ENCODE results near the gene UROS.

The UROS gene

GRCh38 chr10:125822878-125823662 lies at the start of gene UROS, which contains the start of gene BCCIP:
UROS (minus strand) TSS chr10:125823258; CDS start chr10:125816499, 6,759 bp downstream.
BCCIP (plus strand) TSS chr10:125823546; CDS start chr10:125823558, 12 bp downstream.
- DNase-seq (ENCODE audit: low read depth in 2 of 2, low spot score in 1 of 2), result peak; percentile 83 to 86

GRCh38 chr10:125871338-125871737 lies 48.3 kb upstream of the UROS start:
- no peak for DNase-seq (ENCODE audit: low read depth in 2 of 2, low spot score in 1 of 2)

DNA sequence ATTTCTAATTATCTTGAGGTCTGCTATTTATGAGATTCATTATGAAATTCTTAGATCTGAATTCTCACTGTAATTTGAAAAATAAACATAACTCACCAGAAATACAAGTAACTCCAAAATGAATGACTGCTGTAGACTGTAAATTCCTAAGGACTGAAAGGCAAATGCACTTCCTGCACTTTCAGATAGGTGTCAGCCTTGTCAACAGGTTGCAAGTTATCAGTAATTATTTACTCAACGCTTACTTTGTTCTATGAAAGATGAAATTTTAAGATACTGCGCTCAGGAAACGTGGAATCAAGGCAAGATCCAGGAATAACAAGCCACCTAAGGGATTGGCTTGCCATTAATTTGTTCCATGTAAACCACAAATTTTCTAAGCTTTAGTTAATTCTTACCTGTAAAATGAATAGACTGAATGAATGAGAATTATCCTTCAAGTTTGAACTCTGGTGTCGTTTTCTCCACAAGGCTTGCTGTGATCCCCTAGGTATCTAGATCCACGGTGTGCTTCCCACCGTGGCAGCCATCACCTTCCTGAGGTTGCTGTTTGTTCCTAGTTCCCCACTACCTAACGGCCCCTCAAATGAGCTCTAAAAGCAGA lies 45.4 kb upstream of the UROS start:
- no peak for DNase-seq (ENCODE audit: low read depth in 2 of 2, low spot score in 1 of 2)

DNA sequence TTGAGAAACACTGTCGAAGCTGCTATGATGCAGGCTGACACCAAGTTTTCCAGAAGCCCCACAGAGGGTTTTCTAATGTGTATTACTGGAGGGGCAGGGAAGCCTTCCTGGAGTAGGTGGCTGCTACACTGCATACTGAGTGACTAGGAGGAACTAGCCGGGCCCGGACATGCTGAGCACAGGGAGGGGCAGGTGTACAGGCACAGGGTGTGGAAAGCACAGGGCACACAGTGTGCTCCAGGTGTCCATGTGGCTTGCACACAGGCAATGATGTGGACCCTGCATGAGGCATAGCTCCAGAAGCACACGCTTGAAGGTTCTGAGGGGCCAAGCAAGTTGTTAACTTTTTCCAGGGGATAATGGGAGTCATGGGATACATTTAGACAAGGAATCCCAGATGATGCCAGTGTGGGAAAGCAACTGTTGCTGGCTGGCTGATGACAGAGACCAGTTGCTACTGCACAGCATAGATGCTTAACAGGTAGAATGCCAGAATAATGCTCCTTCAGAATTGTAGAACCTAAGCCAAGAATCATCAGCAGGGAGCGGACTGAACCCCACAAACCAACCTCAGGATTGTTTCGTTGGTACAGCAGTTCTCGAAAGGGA lies 43.5 kb upstream of the UROS start:
- DNase-seq (ENCODE audit: low read depth in 2 of 2, low spot score in 1 of 2), result no peak

DNA sequence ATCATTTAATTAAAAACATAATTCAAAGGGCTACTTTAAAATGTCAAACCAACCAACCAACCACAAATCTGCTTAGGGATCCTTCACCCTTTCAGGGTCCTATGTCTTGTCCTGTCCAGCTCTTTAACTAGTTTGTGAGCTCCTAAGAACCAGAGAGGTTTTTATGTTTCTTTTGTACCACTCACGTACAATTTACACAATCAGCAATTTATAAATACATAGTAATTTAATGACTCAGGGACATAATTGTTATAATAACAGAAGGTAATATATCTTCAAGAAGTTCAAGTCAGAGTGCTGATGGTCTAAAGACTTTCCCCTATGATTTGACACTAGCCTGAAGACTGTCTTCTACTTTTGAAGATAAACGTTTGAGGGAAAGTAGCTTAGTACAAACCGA lies 42.1 kb upstream of the UROS start:
- no peak for DNase-seq (ENCODE audit: low read depth in 2 of 2, low spot score in 1 of 2)

DNA sequence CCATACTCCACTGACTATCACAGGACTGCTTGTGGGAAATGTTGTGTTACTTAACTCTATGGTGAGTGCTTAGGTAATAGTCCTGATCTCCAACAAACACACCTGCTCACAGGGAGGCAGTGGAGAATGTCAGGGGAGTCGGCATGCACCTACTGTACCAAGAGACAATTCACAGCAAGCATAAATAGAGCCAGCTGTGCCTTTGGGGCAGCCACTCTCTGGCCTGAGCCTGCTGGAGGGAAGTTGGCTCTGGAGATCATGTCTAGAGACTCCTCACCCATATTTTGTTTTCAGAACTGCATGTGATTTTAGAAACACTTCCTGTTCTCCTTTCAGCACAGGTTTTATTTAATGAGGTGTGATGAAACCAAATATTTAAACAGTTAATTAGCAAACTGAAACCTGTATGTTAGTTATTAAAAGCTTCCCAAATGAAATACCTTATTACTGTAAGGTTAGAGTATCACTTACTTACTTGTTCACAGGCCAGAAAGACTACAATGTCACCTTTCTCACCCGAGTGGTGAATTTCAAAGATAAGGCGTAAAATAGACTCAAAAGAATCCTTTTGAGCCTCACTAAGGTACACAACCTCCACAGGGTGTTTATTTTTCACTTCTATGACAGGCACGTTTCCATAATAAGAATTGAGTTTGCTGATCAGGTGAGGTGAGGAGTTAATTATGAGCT lies 36.2 kb upstream of the UROS start:
- DNase-seq (ENCODE audit: low read depth in 2 of 2, low spot score in 1 of 2), result no peak

- no peak for DNase-seq (ENCODE audit: low read depth in 2 of 2, low spot score in 1 of 2)
Observed at GRCh38 chr10:125857185-125857760, 34.2 kb upstream of the UROS start.

DNA sequence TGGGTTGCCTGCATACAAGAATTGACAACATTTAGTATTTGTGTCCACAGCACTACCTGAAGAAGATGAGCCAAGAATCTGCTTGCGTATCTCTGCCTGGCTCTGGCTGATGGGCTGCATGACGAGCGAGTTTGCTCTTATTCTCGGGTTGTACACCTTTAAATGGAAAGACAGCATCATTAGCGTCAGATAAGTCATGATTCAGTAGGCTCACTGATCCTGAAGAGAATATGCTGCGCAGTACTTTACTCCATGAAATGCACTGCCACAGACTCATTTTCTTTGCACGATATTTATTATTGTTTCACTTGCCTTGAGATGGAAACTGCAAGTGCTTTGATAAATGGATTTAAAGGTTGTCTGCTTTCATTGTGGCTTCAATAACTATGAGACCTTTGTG lies 29.4 kb upstream of the UROS start:
- no peak for DNase-seq (ENCODE audit: low read depth in 2 of 2, low spot score in 1 of 2)

DNA sequence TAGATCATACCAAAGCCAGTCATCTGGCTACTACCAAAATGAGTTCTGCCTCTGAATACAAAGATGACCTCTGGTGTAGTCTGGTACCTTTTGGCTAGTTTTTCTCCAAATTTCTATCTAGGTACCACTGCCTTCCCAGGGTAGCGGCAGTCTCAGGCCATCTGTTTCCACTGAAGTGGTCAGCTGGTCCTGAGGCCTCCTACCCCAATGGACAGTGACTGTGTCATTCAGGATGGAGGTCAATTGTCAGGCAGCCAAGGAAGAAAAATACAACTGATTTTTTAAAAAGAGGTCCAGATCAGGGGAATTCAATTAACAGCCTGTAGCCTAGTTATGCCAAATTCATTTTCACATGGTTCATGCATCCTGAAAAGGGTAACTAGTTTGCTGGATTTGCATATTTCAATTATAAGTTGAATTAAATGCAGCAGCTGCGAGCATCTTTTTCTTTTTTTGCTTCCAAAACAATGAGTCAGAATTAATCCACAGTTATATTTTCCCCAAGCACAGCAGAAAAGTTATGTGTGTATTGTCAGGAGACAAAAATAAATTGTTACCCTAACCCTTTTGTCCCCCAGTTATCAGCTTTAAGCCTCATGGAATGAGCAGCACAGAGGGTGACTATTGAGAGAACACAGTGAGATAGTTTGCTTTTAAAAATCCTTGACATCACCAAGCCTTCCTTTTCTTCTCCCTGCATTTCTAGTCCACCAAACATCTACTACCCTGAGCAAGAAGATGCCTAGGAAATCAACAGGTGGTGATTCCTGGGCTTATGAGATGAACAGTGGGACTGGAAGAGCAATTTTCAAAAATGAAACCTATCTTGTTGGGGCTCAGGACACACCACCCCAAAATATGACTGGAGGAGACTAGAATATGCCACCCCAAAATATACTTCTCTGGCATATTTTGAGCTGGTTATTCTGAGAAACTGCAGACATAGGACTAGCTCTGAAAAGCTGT lies 28.0 kb upstream of the UROS start:
- DNase-seq (ENCODE audit: low read depth in 2 of 2, low spot score in 1 of 2), result no peak

DNA sequence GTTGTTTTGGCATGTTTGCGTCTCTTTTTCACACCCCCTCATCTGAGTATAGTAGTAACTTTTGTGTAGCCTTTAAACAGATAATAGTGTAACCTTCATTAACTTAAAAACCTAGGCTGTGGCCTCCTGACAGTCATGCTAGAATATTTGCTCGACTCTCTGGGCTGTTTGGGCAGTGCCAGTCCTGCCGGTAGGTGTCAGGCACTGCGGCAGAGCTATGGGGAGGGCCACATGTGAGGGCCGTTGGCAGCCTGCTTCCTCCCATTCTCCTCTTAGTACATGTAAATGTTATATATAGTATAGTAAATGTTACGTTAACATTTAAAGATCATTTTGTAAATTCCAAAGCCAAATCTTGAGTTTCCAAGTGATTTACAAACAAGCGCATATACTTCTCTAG lies 26.4 kb upstream of the UROS start:
- DNase-seq (ENCODE audit: low read depth in 2 of 2, low spot score in 1 of 2), result no peak

- DNase-seq (ENCODE audit: low read depth in 2 of 2, low spot score in 1 of 2), result no peak
Observed at GRCh38 chr10:125848857-125849256, 25.8 kb upstream of the UROS start.

GRCh38 chr10:125848371-125848770 lies 25.3 kb upstream of the UROS start:
- DNase-seq (ENCODE audit: low read depth in 2 of 2, low spot score in 1 of 2), result no peak

GRCh38 chr10:125846894-125847293 lies 23.8 kb upstream of the UROS start:
- no peak for DNase-seq (ENCODE audit: low read depth in 2 of 2, low spot score in 1 of 2)

DNA sequence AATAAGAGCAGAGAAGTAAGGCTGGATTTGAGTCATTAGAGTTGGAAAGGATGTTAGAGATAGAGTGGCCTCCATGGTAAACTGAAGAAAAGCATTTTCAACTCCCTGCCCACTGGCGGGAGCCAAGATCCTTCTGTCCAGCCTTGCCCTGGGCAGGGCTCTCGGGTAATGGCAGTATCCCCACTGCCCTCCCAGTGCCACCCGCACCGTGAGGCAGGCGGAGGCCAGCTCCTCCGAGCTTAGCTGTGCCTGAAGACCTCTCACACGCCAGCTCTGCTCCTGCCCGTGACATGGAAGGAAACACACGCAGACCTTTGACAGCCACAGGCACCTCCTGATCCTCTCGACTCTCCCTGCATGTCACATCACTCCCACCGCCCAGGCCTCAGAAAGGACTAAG lies 22.6 kb upstream of the UROS start:
- DNase-seq (ENCODE audit: low read depth in 2 of 2, low spot score in 1 of 2), result no peak

DNA sequence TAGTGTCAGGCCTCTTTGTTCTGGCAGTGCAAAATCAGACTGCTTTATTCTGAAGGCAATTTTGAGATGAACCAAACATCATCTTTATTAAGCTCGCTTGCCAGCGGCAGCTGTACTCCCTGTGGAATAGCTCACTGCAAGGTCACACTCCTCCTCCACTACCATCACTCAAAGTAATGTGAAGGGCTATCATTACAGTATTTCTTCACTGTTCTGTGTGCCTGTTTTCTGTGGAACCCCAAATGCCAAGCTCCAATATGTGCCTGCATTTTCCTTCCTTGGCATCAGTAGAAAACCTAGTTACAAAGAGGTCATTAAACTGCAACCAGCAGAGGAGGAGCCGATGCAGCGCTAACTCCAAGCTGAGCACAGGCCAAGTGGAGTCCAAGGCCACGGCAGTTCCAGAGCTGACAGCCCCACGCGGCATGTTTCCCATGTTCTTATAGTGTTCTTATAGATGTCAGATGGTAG lies 21.7 kb upstream of the UROS start:
- no peak for DNase-seq (ENCODE audit: low read depth in 2 of 2, low spot score in 1 of 2)

DNA sequence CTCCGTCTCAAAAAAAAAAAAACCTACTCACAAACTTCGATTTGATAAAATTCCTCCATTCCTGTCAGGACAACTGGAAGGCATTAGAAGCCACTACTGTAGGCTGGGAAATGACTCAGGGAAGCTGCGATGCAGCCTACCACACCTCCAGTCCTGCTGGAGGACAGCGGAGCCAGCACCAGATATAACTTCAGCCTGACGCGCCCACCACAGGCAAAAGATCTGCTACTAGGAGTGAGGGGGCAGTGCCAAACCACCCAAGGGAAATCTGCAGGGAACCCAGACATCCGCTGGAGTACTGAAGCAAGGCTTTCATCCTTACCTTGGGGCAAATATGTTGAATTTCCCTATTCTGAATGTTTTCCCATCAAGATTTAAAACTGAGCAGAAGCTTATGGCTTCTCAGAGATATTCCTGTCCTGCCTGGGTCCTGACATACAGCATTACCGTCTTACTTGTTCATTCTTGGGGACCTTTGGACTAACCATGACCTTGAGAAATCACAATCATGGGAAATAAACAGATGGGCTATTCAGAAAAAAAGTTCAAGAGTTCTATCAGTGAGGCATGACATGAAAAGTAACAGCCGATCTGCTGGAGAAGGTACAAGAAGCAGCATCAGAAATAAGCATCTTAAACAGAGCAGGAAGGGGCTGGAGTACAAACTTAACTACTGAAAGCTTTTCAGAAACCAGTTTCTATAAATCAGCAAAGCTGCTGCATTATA lies 20.7 kb upstream of the UROS start:
- DNase-seq (ENCODE audit: low read depth in 2 of 2, low spot score in 1 of 2), result no peak

DNA sequence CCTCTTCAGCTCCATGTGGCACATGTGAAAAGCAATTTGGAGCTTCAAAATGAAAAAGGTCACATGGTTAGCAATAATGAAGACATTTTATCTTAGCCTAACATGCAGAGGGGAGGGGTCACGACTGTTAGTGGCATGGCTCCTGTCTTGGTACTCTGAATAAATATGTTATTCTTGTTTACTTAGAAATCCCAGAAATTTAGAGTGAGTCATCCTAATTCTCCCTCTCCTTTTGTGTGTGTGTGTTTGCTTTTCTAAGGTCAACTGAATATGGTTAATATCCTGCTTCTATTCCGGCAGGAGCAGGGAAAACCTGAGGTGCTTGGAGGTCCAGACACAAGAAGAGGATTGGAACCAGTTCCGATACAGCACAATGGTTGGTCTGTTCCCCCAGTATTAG lies 17.9 kb upstream of the UROS start:
- no peak for DNase-seq (ENCODE audit: low read depth in 2 of 2, low spot score in 1 of 2)

- no peak for DNase-seq (ENCODE audit: low read depth in 2 of 2, low spot score in 1 of 2)
Observed at GRCh38 chr10:125840406-125840805, 17.3 kb upstream of the UROS start.

GRCh38 chr10:125838802-125839575 lies 15.9 kb upstream of the UROS start:
- DNase-seq (ENCODE audit: low read depth in 2 of 2, low spot score in 1 of 2), result no peak

Data from stimulated activated CD8-positive, alpha-beta memory T cell treated with anti-CD3 and anti-CD28 coated beads, Interleukin-4, amount 100 ng/mL, for 1 hour (primary cell).